H1 (cell line): ENCODE measurements around the gene SLC22A14. TPM values are rescaled to one million over a fixed set of nuclear protein-coding genes. Genes with fewer than 3 reads are reported as not detected.

Source experiments
- CTCF ChIA-PET: fragments of 300-600 bp; sonication (Branson Sonifier 250); formaldehyde crosslinking; loops from one replicate; lab custom pipeline; 2021; ENCODE audit not compliant: partially characterized antibody; lab: Charles Lee
- POLR2A ChIA-PET: fragments of 300-600 bp; sonication (Branson Sonifier 250); formaldehyde crosslinking; loops from one replicate; lab custom pipeline; 2021; ENCODE audit warnings: inconsistent platforms; ENCODE audit not compliant: partially characterized antibody; lab: Charles Lee
- DNase-seq, 2 experiments: peaks; one replicate each; pipeline versions ENCODE4 v3.0.0 to v3.0.0-alpha.2; 2010 to 2022; ENCODE audit warnings: low spot score in 2 of 2, low read depth in 1 of 2, mixed read lengths in 1 of 2
- FAIRE-seq: peaks from 2 replicates; lab custom pipeline; 2011; peaks lifted over from hg19 to GRCh38; lab: Jason Lieb, UNC
- H2AFZ ChIP-seq: 2 replicates; pipeline ENCODE4 v1.8.1; 2012; ENCODE audit warnings: low read length, inconsistent platforms
- H2AK5ac ChIP-seq: 2 replicates; pipeline ENCODE4 v1.6.1; 2013; ENCODE audit warnings: low read depth, low read length
- H2BK120ac ChIP-seq: replicated peaks from 2 replicates; pipeline ENCODE3; 2013; ENCODE audit warnings: low read depth, low read length, inconsistent platforms
- H2BK12ac ChIP-seq: 2 replicates; pipeline ENCODE4 v1.6.1; 2013; ENCODE audit warnings: low read depth, low read length
- H2BK15ac ChIP-seq: 2 replicates; pipeline ENCODE4 v1.6.1; 2013; ENCODE audit warnings: low read length
- H2BK20ac ChIP-seq: 2 replicates; pipeline ENCODE4 v1.6.1; 2013; ENCODE audit warnings: low read length
- H2BK5ac ChIP-seq: 2 replicates; pipeline ENCODE4 v1.6.1; 2013; ENCODE audit warnings: low read depth, low read length
- H3K14ac ChIP-seq: 2 replicates; pipeline ENCODE4 v1.6.1; 2013; ENCODE audit warnings: inconsistent platforms; ENCODE audit not compliant: insufficient read length
- H3K18ac ChIP-seq: 2 replicates; pipeline ENCODE4 v1.6.1; 2013; ENCODE audit warnings: low read length; ENCODE audit errors: extremely low read depth
- H3K23ac ChIP-seq: 2 replicates; pipeline ENCODE4 v1.6.1; 2013; ENCODE audit warnings: inconsistent platforms; ENCODE audit not compliant: insufficient read length
- H3K23me2 ChIP-seq: 2 replicates; pipeline ENCODE4 v1.6.1; 2013; ENCODE audit warnings: low read depth, low read length
- H3K27ac ChIP-seq: 2 replicates; pipeline ENCODE4 v1.6.1; 2011; ENCODE audit warnings: low read depth, low read length, inconsistent platforms
- H3K27me3 ChIP-seq, 4 experiments: replicated peaks in 1 of 4; 1 replicate in 1 of 4; 2 replicates in 3 of 4; pipeline versions ENCODE4 v1.6.1 to v1.8.1; 2011 to 2013; ENCODE audit warnings: low read length in 3 of 4, mild to moderate bottlenecking in 3 of 4, inconsistent platforms in 2 of 4, mixed read lengths in 2 of 4, moderate library complexity in 1 of 4; ENCODE audit not compliant: control insufficient read depth in 3 of 4, insufficient read depth in 3 of 4; ENCODE audit errors: extremely low read depth in 1 of 4
- H3K36me3 ChIP-seq, 4 experiments: 2 replicates each; pipeline versions ENCODE4 v1.6.1 to v1.8.1; 2011 to 2013; ENCODE audit warnings: mild to moderate bottlenecking in 4 of 4, low read length in 3 of 4, moderate library complexity in 2 of 4, control low read depth in 1 of 4, inconsistent platforms in 1 of 4; ENCODE audit not compliant: insufficient read depth in 4 of 4, control insufficient read depth in 2 of 4
- H3K4ac ChIP-seq: replicated peaks from 2 replicates; pipeline ENCODE3; 2013; ENCODE audit warnings: low read length, low read depth, mixed read lengths, inconsistent platforms; ENCODE audit not compliant: insufficient read length
- H3K4me1 ChIP-seq, 4 experiments: replicated peaks in 1 of 4; 1 replicate in 1 of 4; 2 replicates in 3 of 4; pipeline versions ENCODE4 v1.6.1 to v1.8.1; 2011 to 2013; ENCODE audit warnings: low read length in 3 of 4, inconsistent platforms in 2 of 4, mixed read lengths in 1 of 4; ENCODE audit not compliant: insufficient read depth in 4 of 4, control insufficient read depth in 3 of 4
- H3K4me2 ChIP-seq, 2 experiments: 2 replicates each; pipeline versions ENCODE4 v1.6.1 to v1.8.1; 2011 to 2013; ENCODE audit warnings: low read depth in 2 of 2, low read length in 2 of 2, control low read depth in 1 of 2, inconsistent platforms in 1 of 2, mild to moderate bottlenecking in 1 of 2; ENCODE audit not compliant: insufficient read depth in 1 of 2
- H3K4me3 ChIP-seq, 4 experiments: fragments of 200-600, 300-600 bp in 1 of 4; sonication (generic), shearing (Covaris generic), sonication (Bioruptor Twin) in 1 of 4; 2 replicates each; pipeline versions ENCODE4 v1.5.1 to v1.8.1; 2011 to 2016; ENCODE audit warnings: low read length in 4 of 4, low read depth in 3 of 4, control low read depth in 2 of 4, inconsistent platforms in 2 of 4, mild to moderate bottlenecking in 2 of 4, mixed read lengths in 1 of 4, moderate library complexity in 1 of 4; ENCODE audit not compliant: insufficient read depth in 2 of 4; ENCODE audit errors: extremely low read depth in 1 of 4
- H3K56ac ChIP-seq: replicated peaks from 2 replicates; pipeline ENCODE3; 2013; ENCODE audit warnings: low read depth, mild to moderate bottlenecking, mixed read lengths, low read length, inconsistent platforms; ENCODE audit not compliant: insufficient read length
- H3K79me1 ChIP-seq: 2 replicates; pipeline ENCODE4 v1.6.1; 2013; ENCODE audit warnings: low read depth, low read length, control low read depth
- H3K79me2 ChIP-seq, 2 experiments: 2 replicates each; pipeline versions ENCODE4 v1.6.1 to v1.8.1; 2012 to 2013; ENCODE audit warnings: low read length in 2 of 2, mild to moderate bottlenecking in 2 of 2, inconsistent platforms in 1 of 2; ENCODE audit not compliant: insufficient read depth in 2 of 2, control insufficient read depth in 1 of 2
- H3K9ac ChIP-seq, 4 experiments: replicated peaks in 1 of 4; 1 replicate in 1 of 4; 2 replicates in 3 of 4; pipeline versions ENCODE4 v1.6.1 to v1.8.1; 2011 to 2013; ENCODE audit warnings: low read depth in 3 of 4, low read length in 3 of 4, control low read depth in 2 of 4, mild to moderate bottlenecking in 2 of 4, moderate library complexity in 2 of 4, inconsistent platforms in 1 of 4; ENCODE audit errors: extremely low read depth in 1 of 4
- H3K9me3 ChIP-seq, 2 experiments: 2 replicates each; pipeline versions ENCODE4 v1.6.1 to v1.8.1; 2012 to 2013; ENCODE audit warnings: mild to moderate bottlenecking in 2 of 2, moderate library complexity in 2 of 2, control low read depth in 1 of 2, inconsistent platforms in 1 of 2, low read depth in 1 of 2, low read length in 1 of 2, mixed read lengths in 1 of 2; ENCODE audit not compliant: insufficient read depth in 2 of 2
- H4K20me1 ChIP-seq, 2 experiments: replicated peaks in 1 of 2; 2 replicates each; pipeline versions ENCODE3 to v1.8.1; 2011 to 2013; ENCODE audit warnings: inconsistent platforms in 2 of 2, low read length in 2 of 2, mild to moderate bottlenecking in 1 of 2; ENCODE audit not compliant: insufficient read depth in 2 of 2, control insufficient read depth in 1 of 2
- H4K5ac ChIP-seq: 2 replicates; pipeline ENCODE4 v1.6.1; 2013; ENCODE audit warnings: low read length, low read depth, mixed read lengths, inconsistent platforms; ENCODE audit not compliant: insufficient read length
- H4K8ac ChIP-seq: 2 replicates; pipeline ENCODE4 v1.8.0; 2013; ENCODE audit warnings: mild to moderate bottlenecking, moderate library complexity, low read length, inconsistent platforms; ENCODE audit not compliant: insufficient read depth; ENCODE audit errors: extremely low read depth
- H4K91ac ChIP-seq: replicated peaks from 2 replicates; pipeline ENCODE3; 2013; ENCODE audit warnings: low read length, mixed read lengths, inconsistent platforms; ENCODE audit not compliant: insufficient read length
- BRCA1 ChIP-seq: IDR thresholded peaks from 2 replicates; pipeline ENCODE4 v1.6.1; 2012; ENCODE audit warnings: low read depth, low read length, improper control_type of control experiment
- JUN ChIP-seq: IDR thresholded peaks from 2 replicates; pipeline ENCODE4 v1.6.1; 2011; ENCODE audit warnings: low read depth, mild to moderate bottlenecking, improper control_type of control experiment, low read length
- SIN3A ChIP-seq, 2 experiments: IDR thresholded peaks in 1 of 2; conservative IDR thresholded peaks in 1 of 2; 2 replicates each; pipeline ENCODE4 v1.6.1; 2011 to 2012; ENCODE audit warnings: low read length in 2 of 2, improper control_type of control experiment in 1 of 2, low read depth in 1 of 2, mild to moderate bottlenecking in 1 of 2
- YY1 ChIP-seq: IDR thresholded peaks from 2 replicates; pipeline ENCODE4 v1.6.1; 2011; ENCODE audit warnings: low read depth, mild to moderate bottlenecking, low read length
- WGBS, 2 experiments: shearing (Covaris generic) in 1 of 2; methylation state at CpG; one replicate each; pipeline versions ENCODE4 v1.1.6 to v1.1.7; 2013 to 2015; ENCODE audit warnings: low lambda C conversion rate in 2 of 2, mixed read lengths in 2 of 2, inconsistent platforms in 1 of 2, low coverage in 1 of 2, missing lambda C conversion rate in 1 of 2; ENCODE audit not compliant: insufficient replicate concordance in 2 of 2, insufficient coverage in 1 of 2, insufficient read length in 1 of 2; ENCODE audit errors: extremely low coverage in 1 of 2, missing lambda C conversion rate in 1 of 2; 5-methylcytosine and 5-hydroxymethylcytosine counted together
- polyA plus RNA-seq, 7 experiments: library from polyadenylated mRNA; depleted of rRNA in 3 of 7; stranded (reverse) in 5 of 7; unstranded in 2 of 7; fragments of >200 nt in 5 of 7; fragments of 200-250 nt in 2 of 7; gene quantifications; 1 replicate in 5 of 7; 2 replicates in 1 of 7; 4 replicates in 1 of 7; pipeline versions ENCODE4 v1.2.1 to v1.2.3, GENCODE V29; 2011 to 2013; ENCODE audit warnings: missing spikeins in 2 of 7, mixed read lengths in 2 of 7
- total RNA-seq: library from RNA; stranded (reverse); fragmentation: NEBNext Ultra II Directional; extraction: Animal tissue kit (Norgen Biotek cat#: 25700); gene quantifications from 2 replicates; pipeline ENCODE4 v1.2.1, GENCODE V29; 2021
- TF ChIP-seq, protein P1 (sequence below): IDR thresholded peaks from 2 replicates; pipeline ENCODE4 v1.6.1; 2012; ENCODE audit warnings: inconsistent platforms

SLC22A14 gene
- total and polyA plus RNA-seq, 2 of the 8 experiments (the other 6 are each of a cell fraction or from before 2014, with no cell fraction given) = 0.03 TPM; not detected in 1

DNA sequence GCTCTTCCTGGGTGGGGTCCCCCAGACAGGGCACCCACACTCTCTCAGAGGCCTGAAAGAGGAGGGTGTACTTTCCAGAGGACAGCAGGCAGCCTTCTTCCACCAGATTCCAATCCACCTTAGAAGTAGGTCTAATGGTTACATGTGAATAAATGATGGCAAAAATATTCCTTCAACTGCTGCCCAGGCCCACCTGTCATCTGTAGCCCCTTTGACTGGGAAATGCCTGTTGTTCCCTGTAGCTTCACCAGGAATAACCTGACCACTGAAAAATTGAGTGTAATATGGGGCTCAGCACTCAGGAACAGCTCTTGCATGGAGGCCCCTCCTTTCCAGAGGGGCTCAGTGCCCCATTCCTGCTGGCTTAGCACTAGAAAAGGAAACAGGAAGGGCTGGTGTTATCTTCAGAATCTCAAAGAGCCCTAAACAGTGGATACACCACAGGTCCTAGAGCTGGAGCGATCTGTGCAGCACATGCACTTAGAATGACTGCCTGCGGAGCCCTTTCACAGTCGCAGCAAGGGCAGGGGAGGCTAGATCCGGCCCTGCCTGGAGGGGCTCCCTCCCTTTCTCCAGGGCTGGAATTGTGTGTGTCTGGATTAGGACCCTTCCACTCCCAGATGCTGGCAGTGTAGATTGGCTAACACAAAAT is 32.1 kb downstream of the SLC22A14 start:
- WGBS, 2 experiments = 52% methylated on average over 4 of the region's 4 CpGs; no CpG with 5 or more reads in 1 of the 2 experiments

More for the DNA sequence above, 32.1 kb downstream of the SLC22A14 start:
- ChIA-PET POLR2A (interaction anchor here (0.8 kb wide), 1 partner anchor 142 kb away, joined by 3 read pairs; no protein-coding TSS in a partner anchor), CTCF (interaction anchor here (0.8 to 3.4 kb wide), 5 partner anchors 9 to 182 kb away, joined by 3 to 22 read pairs (median 6); partner anchors contain the start of genes EXOG and XYLB)
- DNase-seq (peak in 1 of 2 experiments; percentile 49), FAIRE-seq (no peak)
- peak overlapping the region in 1 of 2 experiments; percentile 17; a peak in 1 of 4 replicates for H3K4me2 ChIP-seq
- H2BK15ac ChIP-seq = no peak overlapping the region
- H3K23ac ChIP-seq = no peak overlapping the region
- no peaks in the 10 kb centered on the region; the same call in 1 of the 2 replicates for H3K23me2 ChIP-seq
- H4K5ac ChIP-seq = no peak overlapping the region
- no peak overlapping the region for H2BK5ac ChIP-seq
- no peaks in the 10 kb centered on the region for H3K79me2 ChIP-seq
- no peak overlapping the region for H3K27ac ChIP-seq
- peaks cover 0 to 4% (median 0%) of the 10 kb centered on the region in 4 experiments; a peak in 2 of 7 replicates for H3K4me1 ChIP-seq
- no peak overlapping the region; the same call in 1 of the 2 replicates for H3K18ac ChIP-seq
- H3K9me3 ChIP-seq = no peaks in the 10 kb centered on the region
- H3K27me3 ChIP-seq = no peaks in the 10 kb centered on the region
- peak overlapping the region; percentile 95 for H2AFZ ChIP-seq
- H3K4me3 ChIP-seq = no peak overlapping the region
- H3K14ac ChIP-seq = no peak overlapping the region
- H4K8ac ChIP-seq = peak overlapping the region; percentile 65; the same call in 1 of the 2 replicates
- H2BK12ac ChIP-seq = no peak overlapping the region
- no peak overlapping the region for H2BK120ac ChIP-seq
- H3K4ac ChIP-seq = no peak overlapping the region
- no peak overlapping the region for H4K91ac ChIP-seq
- H4K20me1 ChIP-seq = no peaks in the 10 kb centered on the region
- H3K9ac ChIP-seq = no peak overlapping the region; a peak in 1 of 7 replicates
- H3K56ac ChIP-seq = no peak overlapping the region
- H3K79me1 ChIP-seq = no peaks in the 10 kb centered on the region
- H2BK20ac ChIP-seq = no peak overlapping the region
- no peak overlapping the region for H2AK5ac ChIP-seq
- TF ChIP-seq SIN3A (conservative IDR thresholded peaks at IDR 0.05 in 1 of 2, IDR thresholded peaks at IDR 0.05 in 1 of 2; ENCODE audit: low read depth in 1 of 2, low read length in 2 of 2) = no peak
- no peak for TF ChIP-seq BRCA1
- TF ChIP-seq YY1 = no peak
- TF ChIP-seq, protein P1, sequence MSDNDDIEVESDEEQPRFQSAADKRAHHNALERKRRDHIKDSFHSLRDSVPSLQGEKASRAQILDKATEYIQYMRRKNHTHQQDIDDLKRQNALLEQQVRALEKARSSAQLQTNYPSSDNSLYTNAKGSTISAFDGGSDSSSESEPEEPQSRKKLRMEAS = 0 out of 2 replicates have a peak, but pooled peaks have one; percentile 20
- TF ChIP-seq JUN = 0 out of 2 replicates have a peak, but pooled peaks have one; percentile 1
- H3K36me3 ChIP-seq = no peaks in the 10 kb centered on the region
